Stimulated activated naive B cell treated with anti-CD40 and anti-IgM and Interleukin-4, amounts not matched to agents 10 μg/mL and 1 μg/mL and 100 μg/mL, for 72 hours (primary cell): ENCODE measurements around the gene PRKD2.

ENCODE experiments used
- ATAC-seq, 2 donors: fragments of 150-1000 bp; cut with Tn5 transposase; replicated peaks; 2 replicates each; pipeline ENCODE4 v1.10.0; 2021; ENCODE audit warnings: moderate library complexity in 1 of 2
- DNase-seq: peaks from one replicate; pipeline ENCODE4 v3.0.0; 2021
- H3K27ac Mint-ChIP-seq: one replicate; pipeline ENCODE4 v1.8.0; 2022; ENCODE audit warnings: mild to moderate bottlenecking, mixed read lengths
- H3K27me3 Mint-ChIP-seq, 2 donors: one replicate each; pipeline ENCODE4 v1.8.0; 2022; ENCODE audit warnings: mixed read lengths in 2 of 2
- H3K36me3 Mint-ChIP-seq, 2 donors: one replicate each; pipeline ENCODE4 v1.8.0; 2022; ENCODE audit warnings: mixed read lengths in 2 of 2, mild to moderate bottlenecking in 1 of 2
- H3K4me1 Mint-ChIP-seq, 2 donors: one replicate each; pipeline ENCODE4 v1.8.0; 2022; ENCODE audit warnings: mixed read lengths in 2 of 2, mild to moderate bottlenecking in 1 of 2
- H3K4me3 Mint-ChIP-seq, 2 donors: one replicate each; pipeline ENCODE4 v1.8.0; 2022; ENCODE audit warnings: mild to moderate bottlenecking in 2 of 2, mixed read lengths in 2 of 2, moderate library complexity in 1 of 2
- H3K9me3 Mint-ChIP-seq, 2 donors: one replicate each; pipeline ENCODE4 v1.8.0; 2022; ENCODE audit warnings: mixed read lengths in 2 of 2, mild to moderate bottlenecking in 1 of 2

Gene PRKD2

GRCh38 chr19:46661735-46662592, 55.0 kb downstream of the PRKD2 start:
- Mint-ChIP-seq H3K4me1 (peaks cover 16 to 22% of the 10 kb centered on the region in 2 donors), H3K4me3 (peak overlapping the region; percentile 73 to 80), H3K27ac (peak overlapping the region; percentile 65), H3K9me3 (no peaks in the 10 kb centered on the region), H3K36me3 (peaks cover 2 to 8% of the 10 kb centered on the region in 2 donors), H3K27me3 (peaks cover 25 to 30% of the 10 kb centered on the region in 2 donors)
- peak; percentile 68 for DNase-seq
- ATAC-seq = peak; percentile 53 to 62

DNA sequence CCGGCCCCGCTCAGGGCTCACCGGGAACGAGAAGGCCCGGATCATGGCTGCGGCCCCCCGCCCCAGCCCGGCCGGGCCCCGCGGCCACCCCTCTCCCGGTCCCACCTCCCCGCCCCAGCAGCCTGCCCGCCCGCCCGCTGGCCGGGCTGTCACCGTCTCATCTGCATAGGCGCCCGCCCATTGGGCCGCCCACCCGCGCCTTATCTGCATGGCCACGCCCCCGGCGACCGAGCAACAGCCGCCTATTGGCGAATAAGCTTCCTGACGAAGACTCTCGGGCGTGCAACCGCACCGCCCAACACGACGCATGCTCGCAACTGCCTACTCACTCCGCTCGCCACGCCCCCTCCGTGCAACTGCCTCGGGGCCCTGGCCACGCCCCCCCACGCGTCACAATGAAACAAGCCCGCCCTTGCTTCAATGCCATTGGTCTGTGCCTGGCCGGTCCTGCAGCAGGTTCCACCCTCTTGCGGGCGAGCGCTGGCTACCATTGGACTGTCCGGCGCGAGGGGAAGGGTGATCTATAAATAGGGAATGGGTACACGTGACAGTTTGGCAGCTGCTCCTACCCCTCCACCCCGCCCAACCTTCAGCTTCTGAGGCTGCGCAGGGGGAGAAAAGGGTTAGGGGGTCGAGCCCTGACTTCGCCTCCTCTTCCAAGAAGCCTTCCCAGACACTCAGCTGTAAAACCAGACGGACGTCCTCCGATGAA, 55.7 kb downstream of the PRKD2 start, which contains the start of gene DACT3:
DACT3 (minus strand) TSS at position 163 of the 712 bp plus-strand sequence; CDS start at position 45, 118 bp downstream.
- DNase-seq (peak; percentile 100), ATAC-seq (peak; percentile 92 to 93)
- peak within 1 kb of the TSS; percentile 80 to 87 for H3K4me3 Mint-ChIP-seq
- peaks cover 4 to 12% of the 10 kb centered on the region in 2 donors for H3K36me3 Mint-ChIP-seq
- H3K27ac Mint-ChIP-seq = peak within 1 kb of the TSS; percentile 65
- H3K4me1 Mint-ChIP-seq = peaks cover 19 to 25% of the 10 kb centered on the region in 2 donors
- no peaks in the 10 kb centered on the region for H3K9me3 Mint-ChIP-seq
- peaks cover 25 to 33% of the 10 kb centered on the region in 2 donors for H3K27me3 Mint-ChIP-seq

GRCh38 chr19:46660551-46661019, 56.3 kb downstream of the PRKD2 start:
- DNase-seq = no peak
- H3K27me3 Mint-ChIP-seq = peaks cover 25 to 33% of the 10 kb centered on the region in 2 donors
- H3K4me3 Mint-ChIP-seq = peak overlapping the region; percentile 80 to 87
- ATAC-seq = peak; percentile 1 to 10
- no peaks in the 10 kb centered on the region for H3K9me3 Mint-ChIP-seq
- H3K27ac Mint-ChIP-seq = peak overlapping the region; percentile 20
- H3K4me1 Mint-ChIP-seq = peaks cover 19 to 25% of the 10 kb centered on the region in 2 donors
- peaks cover 4 to 12% of the 10 kb centered on the region in 2 donors for H3K36me3 Mint-ChIP-seq

DNA sequence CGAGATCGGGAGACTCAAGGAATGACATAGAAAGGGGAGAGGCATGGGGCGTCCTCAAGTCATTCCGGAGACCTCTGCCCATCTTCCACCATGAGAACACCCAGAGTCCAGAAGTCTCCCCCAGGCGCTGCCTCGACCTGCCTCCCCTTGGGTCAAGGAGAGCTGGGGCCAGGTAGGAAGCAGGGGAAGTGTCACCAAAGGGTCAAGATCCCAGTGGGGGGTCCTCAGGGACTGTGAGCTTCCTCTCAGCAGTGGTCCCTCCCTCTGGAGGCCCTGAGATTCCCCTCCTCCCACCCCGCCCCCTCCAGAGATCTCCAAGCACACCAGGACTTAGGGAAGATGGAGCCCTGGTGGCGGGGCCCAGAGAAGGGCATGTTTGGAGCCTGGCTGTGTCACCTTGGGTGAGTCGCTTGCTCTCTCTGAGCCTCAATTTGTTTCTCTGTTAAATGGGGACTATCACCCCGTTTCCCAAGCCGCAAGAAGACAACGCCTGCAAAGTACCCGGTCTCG, 56.9 kb downstream of the PRKD2 start:
- no peak for ATAC-seq
- no peak for DNase-seq
- Mint-ChIP-seq H3K4me3 (peak overlapping the region; percentile 80 to 87), H3K27ac (peak overlapping the region; percentile 20), H3K27me3 (peaks cover 28 to 36% of the 10 kb centered on the region in 2 donors), H3K9me3 (no peaks in the 10 kb centered on the region), H3K36me3 (peaks cover 4 to 14% of the 10 kb centered on the region in 2 donors), H3K4me1 (peaks cover 21 to 27% of the 10 kb centered on the region in 2 donors)

- H3K4me1 Mint-ChIP-seq = peaks cover 22 to 31% of the 10 kb centered on the region in 2 donors
- H3K27me3 Mint-ChIP-seq = peaks cover 31 to 40% of the 10 kb centered on the region in 2 donors
- peak overlapping the region; percentile 80 to 87 for H3K4me3 Mint-ChIP-seq
- no peaks in the 10 kb centered on the region for H3K9me3 Mint-ChIP-seq
- peaks cover 4 to 17% of the 10 kb centered on the region in 2 donors for H3K36me3 Mint-ChIP-seq
- H3K27ac Mint-ChIP-seq = peak overlapping the region; percentile 20
- DNase-seq = no peak
- no peak for ATAC-seq
These were observed 57.5 kb downstream of the PRKD2 start for GRCh38 chr19:46659151-46660007.

GRCh38 chr19:46656541-46656940, 60.4 kb downstream of the PRKD2 start:
- no peak overlapping the region for H3K27ac Mint-ChIP-seq
- H3K27me3 Mint-ChIP-seq = peaks cover 32 to 53% of the 10 kb centered on the region in 2 donors

DNA sequence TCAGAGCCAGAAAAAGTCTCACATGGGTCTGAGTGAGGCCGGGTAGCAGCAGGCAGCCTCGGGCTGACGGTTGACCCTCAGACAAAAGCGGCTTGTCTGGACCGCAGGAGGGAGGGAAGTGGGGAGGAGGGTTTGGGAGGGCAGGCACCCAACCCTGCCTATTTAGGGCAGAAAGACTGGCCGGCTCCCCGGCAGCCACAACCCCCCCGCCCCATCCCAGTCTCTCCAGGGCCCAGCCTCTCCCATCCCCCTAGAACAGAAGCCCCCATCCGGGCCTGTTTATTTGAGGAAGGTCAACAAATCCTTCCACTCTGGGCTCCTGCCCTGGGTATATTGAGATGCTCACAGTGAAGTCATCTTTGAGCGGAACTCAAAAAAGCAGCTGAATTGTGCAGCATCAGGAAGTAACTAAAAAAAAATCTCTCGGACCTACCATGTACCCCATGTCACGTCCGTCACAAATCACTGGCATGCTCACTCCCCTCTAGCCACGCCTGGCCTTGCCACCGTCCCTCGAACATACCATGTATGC, 62.2 kb downstream of the PRKD2 start:
- ATAC-seq (no peak), DNase-seq (no peak)
- peaks cover 44 to 67% of the 10 kb centered on the region in 2 donors for H3K27me3 Mint-ChIP-seq
- peaks cover 15 to 32% of the 10 kb centered on the region in 2 donors for H3K4me1 Mint-ChIP-seq
- no peak overlapping the region for H3K4me3 Mint-ChIP-seq
- H3K9me3 Mint-ChIP-seq = no peaks in the 10 kb centered on the region
- no peak overlapping the region for H3K27ac Mint-ChIP-seq
- H3K36me3 Mint-ChIP-seq = peaks cover 15 to 38% of the 10 kb centered on the region in 2 donors

More at GRCh38 chr19:46656541-46656940, 60.4 kb downstream of the PRKD2 start:
- ATAC-seq = no peak
- Mint-ChIP-seq H3K4me1 (peaks cover 18 to 25% of the 10 kb centered on the region in 2 donors), H3K9me3 (no peaks in the 10 kb centered on the region), H3K4me3 (no peak overlapping the region), H3K36me3 (peaks cover 11 to 28% of the 10 kb centered on the region in 2 donors)
- DNase-seq = no peak

DNA sequence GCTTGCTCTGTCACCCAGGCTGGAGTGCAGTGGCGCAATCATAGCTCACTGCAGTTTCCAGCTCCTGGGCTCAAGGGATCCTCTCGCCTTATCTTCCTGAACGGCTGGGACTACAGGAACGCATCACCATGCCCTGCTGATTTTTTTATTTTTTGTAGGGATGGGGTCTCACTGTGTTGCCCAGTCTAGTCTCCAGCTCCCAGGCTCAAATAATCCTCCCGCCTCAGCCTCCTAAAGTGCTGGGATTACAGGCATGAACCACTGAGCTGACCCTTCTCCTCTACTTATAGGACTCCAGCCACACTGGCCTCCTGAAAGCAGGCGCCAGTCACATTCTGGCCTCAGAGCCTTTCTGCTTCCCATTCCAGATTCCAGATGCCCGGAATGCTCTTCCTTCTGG, 66.5 kb downstream of the PRKD2 start:
- DNase-seq = no peak
- Mint-ChIP-seq H3K9me3 (peaks cover 5 to 7% of the 10 kb centered on the region in 2 donors), H3K27me3 (peaks cover 46 to 76% of the 10 kb centered on the region in 2 donors), H3K4me1 (peaks cover 8 to 26% of the 10 kb centered on the region in 2 donors), H3K4me3 (no peak overlapping the region), H3K36me3 (peaks cover 19 to 41% of the 10 kb centered on the region in 2 donors), H3K27ac (no peak overlapping the region)
- no peak for ATAC-seq

DNA sequence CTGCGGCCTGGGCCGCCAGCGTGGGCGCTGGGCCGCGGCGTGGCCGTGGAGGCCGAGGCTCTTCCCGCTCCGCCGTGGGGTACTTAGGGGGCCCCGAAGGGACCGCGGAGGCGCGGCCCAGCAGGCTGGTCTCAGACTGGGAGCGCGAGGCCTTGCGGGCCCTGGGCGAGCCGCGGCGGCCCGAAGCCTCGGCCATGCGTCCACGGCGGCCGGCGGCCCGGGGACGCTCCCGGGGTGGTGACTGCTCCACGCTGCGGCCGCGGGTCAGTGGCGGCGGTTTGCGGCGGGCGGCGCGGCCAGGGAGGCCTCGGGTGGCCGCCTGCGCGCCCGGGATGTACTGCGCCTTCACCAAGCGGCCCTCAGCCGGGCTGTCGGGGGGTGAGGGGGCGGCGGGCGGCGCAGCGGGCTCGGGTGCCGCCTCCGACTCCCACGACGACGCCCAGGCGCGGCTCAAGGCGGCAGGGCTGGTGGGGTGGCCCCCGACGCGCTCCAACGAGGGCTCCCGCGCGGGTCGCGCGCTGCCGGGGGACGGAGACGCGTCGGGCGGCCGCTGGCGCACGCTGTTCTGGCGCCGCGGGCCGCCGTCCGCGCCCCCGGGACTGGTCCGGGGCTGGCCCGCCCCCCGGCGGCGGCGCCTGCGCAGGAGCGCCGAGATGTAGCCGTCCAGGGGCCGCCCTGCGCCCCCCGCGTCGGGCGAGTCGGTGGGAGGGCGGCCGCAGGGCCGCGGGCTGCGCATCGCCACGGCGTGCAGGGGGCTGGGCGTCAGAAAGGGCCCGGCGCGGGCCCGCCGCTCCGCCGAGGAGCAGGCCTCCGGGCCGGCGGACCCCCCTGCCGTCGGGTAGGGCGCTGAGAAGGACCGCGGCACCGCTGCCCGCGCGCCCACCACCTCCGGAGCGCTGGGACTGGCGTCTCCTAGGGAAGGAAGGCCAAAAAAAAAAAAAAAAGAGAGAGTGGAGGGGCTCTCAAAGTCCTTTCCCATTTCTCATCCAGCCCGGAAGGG, 67.7 kb downstream of the PRKD2 start:
- H3K27ac Mint-ChIP-seq = no peak overlapping the region
- H3K27me3 Mint-ChIP-seq = peaks cover 42 to 69% of the 10 kb centered on the region in 2 donors
- H3K4me1 Mint-ChIP-seq = peaks cover 5 to 20% of the 10 kb centered on the region in 2 donors
- H3K36me3 Mint-ChIP-seq = peaks cover 19 to 36% of the 10 kb centered on the region in 2 donors
- DNase-seq (no peak), ATAC-seq (no peak)
- peaks cover 5 to 7% of the 10 kb centered on the region in 2 donors for H3K9me3 Mint-ChIP-seq
- no peak overlapping the region for H3K4me3 Mint-ChIP-seq

GRCh38 chr19:46648060-46648960, 68.6 kb downstream of the PRKD2 start:
- peaks cover 5 to 7% of the 10 kb centered on the region in 2 donors for H3K9me3 Mint-ChIP-seq
- H3K4me1 Mint-ChIP-seq = peaks cover 5 to 20% of the 10 kb centered on the region in 2 donors
- peak overlapping the region; percentile 8 to 61 for H3K4me3 Mint-ChIP-seq
- H3K27me3 Mint-ChIP-seq = peaks cover 37 to 60% of the 10 kb centered on the region in 2 donors
- no peak for DNase-seq
- peak overlapping the region; percentile 71 for H3K27ac Mint-ChIP-seq
- peaks cover 19 to 32% of the 10 kb centered on the region in 2 donors for H3K36me3 Mint-ChIP-seq
- ATAC-seq = peak; percentile 53 to 57

GRCh38 chr19:46646402-46646801, 70.5 kb downstream of the PRKD2 start:
- DNase-seq (no peak), ATAC-seq (no peak)
- Mint-ChIP-seq H3K4me3 (no peak overlapping the region), H3K4me1 (peaks cover 5 to 20% of the 10 kb centered on the region in 2 donors), H3K9me3 (peaks cover 5 to 7% of the 10 kb centered on the region in 2 donors), H3K36me3 (peaks cover 12 to 23% of the 10 kb centered on the region in 2 donors), H3K27ac (no peak overlapping the region), H3K27me3 (peaks cover 33 to 45% of the 10 kb centered on the region in 2 donors)
